OCI-LY7 (cell line): ENCODE results near the gene DIP2C.

Experiments
- CTCF ChIP-seq: fragments of 200-600 bp; sonication (generic); conservative IDR thresholded peaks from 2 replicates; pipeline ENCODE4 v1.5.1; 2014; ENCODE audit warnings: mild to moderate bottlenecking, antibody characterized with exemption, low read length, moderate library complexity, mixed read lengths
- EZH2phosphoT487 ChIP-seq: fragments of 200-600 bp; sonication (generic); IDR thresholded peaks from 2 replicates; pipeline ENCODE4 v1.6.1; 2018; ENCODE audit warnings: low read depth, borderline replicate concordance, mild to moderate bottlenecking, mixed run types, antibody characterized with exemption, low read length, moderate library complexity, mixed read lengths

DNA sequence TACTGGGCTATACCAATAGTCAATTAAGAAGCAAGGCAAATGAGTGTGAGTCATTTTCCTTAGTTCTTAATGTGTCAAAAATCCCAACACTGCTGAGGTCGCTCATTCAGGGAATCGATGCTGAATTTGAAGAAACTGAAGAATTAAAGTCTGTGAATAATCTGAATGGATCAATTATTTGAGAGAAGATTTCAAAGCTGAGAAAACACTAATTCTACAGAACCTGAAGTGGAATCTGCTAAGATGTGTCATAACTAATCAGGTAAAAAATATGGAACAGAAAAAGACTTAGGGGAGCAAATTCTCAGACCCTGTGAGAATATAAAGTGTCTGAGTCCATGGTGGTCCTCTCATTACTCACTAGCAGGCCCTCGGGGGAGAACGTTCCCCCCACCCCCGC lies 125.6 kb downstream of the DIP2C start:
- no peak for TF ChIP-seq CTCF
- TF ChIP-seq EZH2phosphoT487, result no peak
